ENCODE data around the gene ENPP6.

The ENPP6 gene

DNA sequence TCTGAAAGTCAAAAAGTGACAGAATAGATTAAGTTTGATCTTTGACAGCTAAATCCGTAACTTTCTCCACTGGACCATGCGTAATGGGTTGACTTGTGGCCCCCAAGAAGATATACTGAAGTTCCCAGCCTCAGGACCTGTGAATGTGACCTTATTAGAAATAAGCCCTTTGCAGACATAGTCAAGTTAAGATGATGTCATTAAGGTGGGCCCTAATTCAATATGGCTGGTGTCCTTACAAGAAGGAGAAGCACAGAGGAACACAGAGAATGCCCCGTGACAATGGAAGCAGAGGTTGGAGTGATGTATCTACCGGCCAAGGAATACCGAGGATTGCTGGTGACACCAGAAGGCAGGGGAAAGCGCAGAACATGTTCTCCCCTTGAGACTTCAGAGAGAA lies 14.4 kb downstream of the ENPP6 start:
- no peaks in the 10 kb centered on the region for H3K79me2 ChIP-seq (ENCODE audit: low read length)
- no peak overlapping the region for H2AFZ ChIP-seq (ENCODE audit: low read length)
- no peaks in the 10 kb centered on the region for H3K4me1 ChIP-seq (ENCODE audit: low read length)
- DNase-seq, result no peak
- no peak for TF ChIP-seq EZH2phosphoT487 (IDR thresholded peaks at IDR 0.05; ENCODE audit: low read length)
- no peak for TF ChIP-seq EZH2 (optimal IDR thresholded peaks at IDR 0.05; ENCODE audit: low read depth, low read length)
- TF ChIP-seq, protein P1, sequence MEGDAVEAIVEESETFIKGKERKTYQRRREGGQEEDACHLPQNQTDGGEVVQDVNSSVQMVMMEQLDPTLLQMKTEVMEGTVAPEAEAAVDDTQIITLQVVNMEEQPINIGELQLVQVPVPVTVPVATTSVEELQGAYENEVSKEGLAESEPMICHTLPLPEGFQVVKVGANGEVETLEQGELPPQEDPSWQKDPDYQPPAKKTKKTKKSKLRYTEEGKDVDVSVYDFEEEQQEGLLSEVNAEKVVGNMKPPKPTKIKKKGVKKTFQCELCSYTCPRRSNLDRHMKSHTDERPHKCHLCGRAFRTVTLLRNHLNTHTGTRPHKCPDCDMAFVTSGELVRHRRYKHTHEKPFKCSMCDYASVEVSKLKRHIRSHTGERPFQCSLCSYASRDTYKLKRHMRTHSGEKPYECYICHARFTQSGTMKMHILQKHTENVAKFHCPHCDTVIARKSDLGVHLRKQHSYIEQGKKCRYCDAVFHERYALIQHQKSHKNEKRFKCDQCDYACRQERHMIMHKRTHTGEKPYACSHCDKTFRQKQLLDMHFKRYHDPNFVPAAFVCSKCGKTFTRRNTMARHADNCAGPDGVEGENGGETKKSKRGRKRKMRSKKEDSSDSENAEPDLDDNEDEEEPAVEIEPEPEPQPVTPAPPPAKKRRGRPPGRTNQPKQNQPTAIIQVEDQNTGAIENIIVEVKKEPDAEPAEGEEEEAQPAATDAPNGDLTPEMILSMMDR (IDR thresholded peaks at IDR 0.05; ENCODE audit: low read length), result no peak
- no peak overlapping the region for H3K4me2 ChIP-seq (ENCODE audit: low read depth, low read length)
- H3K36me3 ChIP-seq (replicated peaks; ENCODE audit: insufficient read depth, low read length), result no peaks in the 10 kb centered on the region
- H3K27me3 ChIP-seq (replicated peaks; ENCODE audit: insufficient read depth, low read length), result no peaks in the 10 kb centered on the region
- no peak overlapping the region for H3K4me3 ChIP-seq (ENCODE audit: low read length)
- H3F3A ChIP-seq (ENCODE audit: insufficient read depth, low read length), result no peaks in the 10 kb centered on the region
- no peak overlapping the region for H3K27ac ChIP-seq (ENCODE audit: low read length)
- H3K9ac ChIP-seq (ENCODE audit: low read length), result no peak overlapping the region
- no peaks in the 10 kb centered on the region for H3K9me2 ChIP-seq (replicated peaks; ENCODE audit: insufficient read depth, low read length)
- no peaks in the 10 kb centered on the region for H4K20me1 ChIP-seq (ENCODE audit: insufficient read depth, low read length)
- no peaks in the 10 kb centered on the region for H3K9me3 ChIP-seq (replicated peaks; ENCODE audit: insufficient read depth, low read length)

DNA sequence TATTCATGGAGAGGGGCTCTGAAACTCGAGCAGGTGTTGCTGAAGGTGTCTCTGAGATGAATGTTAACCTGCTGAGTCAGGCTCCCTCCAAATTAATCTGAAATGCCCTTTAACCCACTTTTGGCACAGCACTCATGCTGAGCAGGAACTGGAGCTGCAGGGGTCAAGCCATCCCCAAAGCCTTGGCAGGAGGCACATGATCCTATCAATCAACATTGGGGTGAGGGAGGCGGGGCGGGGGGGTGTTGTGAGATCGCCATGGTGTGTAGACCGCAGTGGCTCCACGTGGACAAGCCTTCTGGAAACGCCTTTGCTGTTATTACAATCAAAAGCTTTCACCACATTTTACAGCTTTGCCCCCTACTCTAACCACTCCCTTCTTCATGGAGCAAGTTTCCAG lies 16.5 kb downstream of the ENPP6 start:
- Histone ChIP-seq H3K4me1 (ENCODE audit: low read length) (no peaks in the 10 kb centered on the region), H3K79me2 (ENCODE audit: low read length) (no peaks in the 10 kb centered on the region), H3F3A (ENCODE audit: insufficient read depth, low read length) (no peaks in the 10 kb centered on the region), H3K9ac (ENCODE audit: low read length) (no peak overlapping the region), H3K36me3 (replicated peaks; ENCODE audit: insufficient read depth, low read length) (no peaks in the 10 kb centered on the region), H4K20me1 (ENCODE audit: insufficient read depth, low read length) (no peaks in the 10 kb centered on the region), H3K9me2 (replicated peaks; ENCODE audit: insufficient read depth, low read length) (no peaks in the 10 kb centered on the region), H3K27ac (ENCODE audit: low read length) (no peak overlapping the region), H3K9me3 (replicated peaks; ENCODE audit: insufficient read depth, low read length) (no peaks in the 10 kb centered on the region), H3K4me2 (ENCODE audit: low read depth, low read length) (no peak overlapping the region), H2AFZ (ENCODE audit: low read length) (no peak overlapping the region), H3K4me3 (ENCODE audit: low read length) (no peak overlapping the region), H3K27me3 (replicated peaks; ENCODE audit: insufficient read depth, low read length) (no peaks in the 10 kb centered on the region)
- no peak for DNase-seq
- TF ChIP-seq, protein P1 (IDR thresholded peaks at IDR 0.05; ENCODE audit: low read length), result no peak
- TF ChIP-seq EZH2phosphoT487 (IDR thresholded peaks at IDR 0.05; ENCODE audit: low read length), result no peak
- TF ChIP-seq EZH2 (optimal IDR thresholded peaks at IDR 0.05; ENCODE audit: low read depth, low read length), result no peak

DNA sequence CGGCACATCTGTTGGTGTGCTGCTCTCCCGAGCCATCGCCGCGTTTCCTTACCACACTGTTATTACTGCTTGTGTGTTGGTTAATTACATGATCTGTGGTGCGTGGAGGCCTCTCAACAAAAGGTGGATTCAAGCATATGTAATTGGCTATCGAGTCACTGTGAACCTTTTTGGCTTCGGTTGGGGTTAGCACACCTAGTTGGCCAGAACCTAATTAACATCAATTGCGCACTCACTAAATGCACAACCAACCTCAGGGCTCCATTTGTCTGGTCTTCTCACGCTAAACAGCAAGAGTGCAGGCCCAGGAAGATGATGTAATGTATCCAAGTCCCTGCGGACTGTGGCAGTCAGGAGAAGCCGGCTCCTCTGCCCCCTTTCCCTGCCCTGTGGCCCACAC lies 17.4 kb downstream of the ENPP6 start:
- no peak overlapping the region for H2AFZ ChIP-seq (ENCODE audit: low read length)
- H3K27ac ChIP-seq (ENCODE audit: low read length), result no peak overlapping the region
- H3K4me1 ChIP-seq (ENCODE audit: low read length), result no peaks in the 10 kb centered on the region
- no peak overlapping the region for H3K4me2 ChIP-seq (ENCODE audit: low read depth, low read length)
- no peaks in the 10 kb centered on the region for H3F3A ChIP-seq (ENCODE audit: insufficient read depth, low read length)
- H3K9me3 ChIP-seq (replicated peaks; ENCODE audit: insufficient read depth, low read length), result no peaks in the 10 kb centered on the region
- no peak overlapping the region for H3K9ac ChIP-seq (ENCODE audit: low read length)
- H4K20me1 ChIP-seq (ENCODE audit: insufficient read depth, low read length), result no peaks in the 10 kb centered on the region
- no peaks in the 10 kb centered on the region for H3K79me2 ChIP-seq (ENCODE audit: low read length)
- no peak for DNase-seq
- no peaks in the 10 kb centered on the region for H3K36me3 ChIP-seq (replicated peaks; ENCODE audit: insufficient read depth, low read length)
- no peak overlapping the region for H3K4me3 ChIP-seq (ENCODE audit: low read length)
- no peaks in the 10 kb centered on the region for H3K27me3 ChIP-seq (replicated peaks; ENCODE audit: insufficient read depth, low read length)
- TF ChIP-seq EZH2phosphoT487 (IDR thresholded peaks at IDR 0.05; ENCODE audit: low read length) (no peak), EZH2 (optimal IDR thresholded peaks at IDR 0.05; ENCODE audit: low read depth, low read length) (no peak)
- TF ChIP-seq, protein P1 (IDR thresholded peaks at IDR 0.05; ENCODE audit: low read length), result no peak
- H3K9me2 ChIP-seq (replicated peaks; ENCODE audit: insufficient read depth, low read length), result no peaks in the 10 kb centered on the region
